A549 treated with dexamethasone at 1 μM for 4 hours (cell line): ENCODE results near the gene ADAM11. TPM values are rescaled to one million over a fixed set of nuclear protein-coding genes. Genes with fewer than 3 reads are reported as not detected.

Source experiments
- total RNA-seq: library from RNA; stranded (reverse); fragments of 200-300 nt; extraction: Qiagen RNA extraction; gene quantifications from 5 replicates; pipeline ENCODE4 v1.2.3, GENCODE V29; 2022

The ADAM11 gene
- 1.2 to 2.2 TPM (median 1.9 TPM) in 5 replicates for total RNA-seq

GRCh38 chr17:44758414-44759085 lies at the start of gene ADAM11:
Gene ADAM11 (plus strand): TSS chr17:44758988. CDS start chr17:44759200, 212 bp downstream.

DNA sequence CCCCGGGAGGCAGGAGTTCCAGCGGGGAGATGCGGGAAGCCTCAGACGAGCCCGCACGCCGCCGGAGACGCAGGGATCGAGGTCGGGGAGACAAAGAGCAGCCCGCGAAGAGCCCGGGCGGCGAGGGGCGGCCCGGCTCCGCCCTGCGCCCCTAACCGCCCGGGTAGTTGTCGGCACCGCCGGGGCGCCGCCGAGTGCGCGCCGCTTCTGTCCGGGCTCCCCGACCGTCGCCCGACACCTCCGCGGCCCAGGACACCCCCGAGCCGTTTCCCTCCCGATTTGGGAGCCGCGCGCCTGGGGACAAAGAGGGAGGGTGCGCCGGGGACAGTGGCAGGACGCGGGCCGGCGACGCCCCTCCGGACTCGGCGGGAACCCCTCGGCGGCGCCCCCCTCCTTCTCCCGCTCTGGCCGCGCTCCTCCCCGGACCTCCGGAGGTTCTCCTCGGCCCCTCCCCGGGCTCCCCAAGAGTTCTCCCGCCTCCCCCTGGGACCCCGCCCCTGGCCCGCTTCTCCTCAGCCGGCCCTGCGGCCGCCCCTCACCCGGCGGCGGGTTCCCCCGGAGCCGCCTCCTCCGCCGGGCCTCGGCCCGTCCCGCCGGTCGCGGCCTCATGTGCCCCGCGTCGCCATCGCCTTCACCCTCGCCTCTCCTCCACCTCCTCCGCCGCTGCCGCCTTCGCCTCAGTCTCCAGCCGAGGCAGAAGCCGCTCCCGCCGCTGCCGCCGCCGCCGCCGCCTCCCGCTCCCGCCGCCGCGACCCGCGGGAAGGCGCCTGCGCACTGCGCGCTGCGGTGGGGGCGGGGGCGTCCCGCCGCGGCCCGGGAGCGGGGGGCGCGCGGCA lies 71.0 kb downstream of the ADAM11 start, which contains the start of gene GJC1:
Gene GJC1, minus strand, starts transcription at position 765 of the 836 bp plus-strand sequence. CDS start 24,470 bp downstream, outside the sequence.

Other genes starting within 250 kb of the ADAM11 start
- 19.8 to 30.4 TPM (median 27.7 TPM) in 5 replicates for gene FZD2, start 201.5 kb upstream of the ADAM11 start, total RNA-seq
- 1.7 to 3.8 TPM (median 2.8 TPM) in 5 replicates for gene MEIOC, start 102.5 kb upstream of the ADAM11 start, total RNA-seq
- gene CCDC43, start 69.2 kb upstream of the ADAM11 start, total RNA-seq, result 31.1 to 35.8 TPM (median 33.1 TPM) in 5 replicates
- gene DBF4B, start 50.3 kb upstream of the ADAM11 start, total RNA-seq, result 17.9 to 24.5 TPM (median 23.0 TPM) in 5 replicates
- gene GJC1, start 71.3 kb downstream of the ADAM11 start, total RNA-seq, result 24.4 to 34.2 TPM (median 32.2 TPM) in 5 replicates
- not detected in 5 replicates for gene HIGD1B, start 88.9 kb downstream of the ADAM11 start, total RNA-seq
- gene EFTUD2, start 140.5 kb downstream of the ADAM11 start, total RNA-seq, result 142 to 168 TPM (median 157 TPM) in 5 replicates
- 0.37 to 0.66 TPM (median 0.61 TPM) in 5 replicates for gene GFAP, start 156.5 kb downstream of the ADAM11 start, total RNA-seq
- 23.4 to 41.8 TPM (median 41.7 TPM) in 5 replicates for gene KIF18B, start 188.8 kb downstream of the ADAM11 start, total RNA-seq
- gene C1QL1, start 209.3 kb downstream of the ADAM11 start, total RNA-seq, result 15.9 to 33.2 TPM (median 27.2 TPM) in 5 replicates